Neuron (in vitro differentiated cells): ENCODE results near the gene FRS2.

Source experiments
- H2AFZ ChIP-seq: one replicate; pipeline ENCODE4 v1.6.1; 2013; ENCODE audit warnings: low read depth, mild to moderate bottlenecking, inconsistent platforms, low read length, moderate library complexity
- H3K27me3 ChIP-seq: one replicate; pipeline ENCODE4 v1.6.1; 2013; ENCODE audit warnings: low read length; ENCODE audit not compliant: insufficient read depth
- H3K36me3 ChIP-seq: one replicate; pipeline ENCODE4 v1.6.1; 2013; ENCODE audit warnings: low read length; ENCODE audit not compliant: insufficient read depth
- H3K4me1 ChIP-seq: one replicate; pipeline ENCODE4 v1.6.1; 2013; ENCODE audit warnings: low read length; ENCODE audit not compliant: insufficient read depth
- H3K4me3 ChIP-seq: 2 replicates; pipeline ENCODE4 v1.5.1; 2013; ENCODE audit warnings: mild to moderate bottlenecking, low read length, moderate library complexity
- H3K9me3 ChIP-seq: one replicate; pipeline ENCODE4 v1.6.1; 2013; ENCODE audit warnings: low read length

FRS2 gene

GRCh38 chr12:69623970-69624369, 153.8 kb downstream of the FRS2 start:
- Histone ChIP-seq H3K36me3 (no peaks in the 10 kb centered on the region), H2AFZ (no peak overlapping the region), H3K27me3 (no peaks in the 10 kb centered on the region), H3K4me3 (no peak overlapping the region), H3K9me3 (no peaks in the 10 kb centered on the region), H3K4me1 (no peaks in the 10 kb centered on the region)

DNA sequence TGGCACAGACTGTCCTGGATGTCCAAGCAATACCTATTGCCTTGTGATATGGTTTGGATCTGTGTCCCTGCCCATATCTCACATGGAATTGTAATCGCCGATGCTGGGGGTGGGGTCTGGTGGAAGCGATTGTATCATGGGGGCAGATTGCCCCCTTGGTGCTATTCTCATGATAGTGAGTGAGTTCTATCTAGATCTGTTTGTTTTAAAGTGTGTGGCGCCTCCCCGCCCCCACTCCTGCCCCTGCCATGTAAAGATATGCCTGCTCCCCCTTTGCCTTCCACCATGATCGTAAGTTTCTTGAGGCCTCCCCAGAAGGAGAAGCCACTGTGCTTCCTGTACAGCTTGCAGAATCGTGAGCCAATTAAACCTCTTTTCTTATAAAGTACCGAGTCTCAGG, 157.3 kb downstream of the FRS2 start:
- no peaks in the 10 kb centered on the region for H3K27me3 ChIP-seq
- no peak overlapping the region for H3K4me3 ChIP-seq
- no peaks in the 10 kb centered on the region for H3K4me1 ChIP-seq
- no peak overlapping the region for H2AFZ ChIP-seq
- no peaks in the 10 kb centered on the region for H3K36me3 ChIP-seq
- no peaks in the 10 kb centered on the region for H3K9me3 ChIP-seq
